HCT116 (cell line): Measurements from ENCODE around the gene CELA3A. TPM values are rescaled to one million over a fixed set of nuclear protein-coding genes. Genes with fewer than 3 reads are reported as not detected.

ENCODE experiments used
- ATAC-seq: fragments of 200-7000 bp; cut with Tn5 transposase; 2 replicates; pipeline ENCODE4 v1.9.1; 2020; ENCODE audit warnings: mild to moderate bottlenecking, moderate library complexity
- BruUV-seq: library from RNA; stranded (reverse); fragments of 400-500 nt; replicated peaks from 2 replicates; lab custom pipeline; 2021; lab: Mats Ljungman, UMichigan
- CTCF ChIA-PET: fragments of 300-600 bp; sonication (Branson Sonifier 250); formaldehyde crosslinking; loops from one replicate; lab custom pipeline; 2021; ENCODE audit warnings: antibody characterized with exemption; lab: Charles Lee
- POLR2A ChIA-PET: fragments of 300-600, 350-600 bp; sonication (Branson Sonifier 250); formaldehyde crosslinking; loops from one replicate; lab custom pipeline; 2021; ENCODE audit warnings: antibody characterized with exemption; lab: Charles Lee
- RAD21 ChIA-PET, 2 experiments: fragments of 300-600 bp; sonication (Branson Sonifier 250); formaldehyde crosslinking; loops; one replicate each; lab custom pipeline; 2023; ENCODE audit warnings: low total read pairs in 2 of 2; ENCODE audit not compliant: uncharacterized antibody in 2 of 2, unreplicated experiment in 2 of 2, low non-redundant PET in 1 of 2; lab: Charles Lee
- DNase-seq: peaks from one replicate; pipeline ENCODE4 v3.0.0-alpha.2; 2010; ENCODE audit warnings: low read depth, low spot score
- H2AFZ ChIP-seq: fragments of 200-600 bp; shearing (Covaris generic), sonication (generic); 2 replicates; pipeline ENCODE4 v1.6.1; 2017; ENCODE audit warnings: low read depth, mixed run types, mixed read lengths, antibody characterized with exemption, low read length; ENCODE audit not compliant: poor library complexity, severe bottlenecking
- H3K27ac ChIP-seq: 2 replicates; pipeline ENCODE4 v1.5.1; 2012; ENCODE audit warnings: low read depth, low read length
- H3K27me3 ChIP-seq: fragments of 200-600 bp; sonication (generic); 2 replicates; pipeline ENCODE4 v1.6.1; 2016; ENCODE audit warnings: mixed run types, low read length, mixed read lengths; ENCODE audit not compliant: insufficient read depth
- H3K36me3 ChIP-seq, 2 experiments: fragments of 200-500 bp in 1 of 2; fragments of 200-600 bp in 1 of 2; sonication (Bioruptor generic) in 1 of 2; sonication (generic) in 1 of 2; 2 replicates each; pipeline versions ENCODE4 v1.5.1 to v1.6.1; 2014 to 2016; ENCODE audit warnings: low read length in 2 of 2, inconsistent platforms in 1 of 2, mixed read lengths in 1 of 2, mixed run types in 1 of 2; ENCODE audit not compliant: insufficient read depth in 2 of 2, control insufficient read depth in 1 of 2
- H3K4me1 ChIP-seq, 2 experiments: fragments of 200-600 bp in 1 of 2; sonication (generic) in 1 of 2; 2 replicates each; pipeline versions ENCODE4 v1.5.1 to v1.6.1; 2012 to 2017; ENCODE audit warnings: low read length in 2 of 2, inconsistent platforms in 1 of 2, mild to moderate bottlenecking in 1 of 2, mixed read lengths in 1 of 2, mixed run types in 1 of 2, moderate library complexity in 1 of 2; ENCODE audit not compliant: insufficient read depth in 2 of 2, control insufficient read depth in 1 of 2
- H3K4me2 ChIP-seq: fragments of 200-600 bp; sonication (generic); 2 replicates; pipeline ENCODE4 v1.6.1; 2017; ENCODE audit warnings: mixed run types, low read length, mixed read lengths
- H3K4me3 ChIP-seq, 2 experiments: fragments of 200-600 bp in 1 of 2; sonication (generic) in 1 of 2; replicated peaks in 1 of 2; 2 replicates each; pipeline ENCODE4 v1.5.1; 2011 to 2016; ENCODE audit warnings: low read length in 2 of 2, control low read depth in 1 of 2, low read depth in 1 of 2, mild to moderate bottlenecking in 1 of 2, mixed read lengths in 1 of 2, mixed run types in 1 of 2
- H3K79me2 ChIP-seq: fragments of 200-600 bp; sonication (generic); 2 replicates; pipeline ENCODE4 v1.6.1; 2017; ENCODE audit warnings: mild to moderate bottlenecking, mixed run types, low read length, moderate library complexity, mixed read lengths; ENCODE audit not compliant: insufficient read depth
- H3K9ac ChIP-seq: fragments of 200-600 bp; sonication (generic); 2 replicates; pipeline ENCODE4 v1.6.1; 2016; ENCODE audit warnings: low read length, mixed read lengths
- H3K9me2 ChIP-seq: fragments of 200-600 bp; sonication (generic), shearing (Covaris generic); 2 replicates; pipeline ENCODE4 v1.6.1; 2017; ENCODE audit warnings: mixed run types, mild to moderate bottlenecking, moderate library complexity; ENCODE audit not compliant: insufficient read depth
- H3K9me3 ChIP-seq, 2 experiments: fragments of 200-500 bp in 1 of 2; fragments of 200-600 bp in 1 of 2; sonication (Bioruptor generic) in 1 of 2; sonication (generic) in 1 of 2; 2 replicates each; pipeline ENCODE4 v1.6.1; 2014 to 2017; ENCODE audit warnings: low read length in 2 of 2, mixed read lengths in 2 of 2, inconsistent platforms in 1 of 2, low read depth in 1 of 2, mild to moderate bottlenecking in 1 of 2, mixed run types in 1 of 2, moderate library complexity in 1 of 2; ENCODE audit not compliant: control insufficient read depth in 1 of 2, insufficient read depth in 1 of 2
- H4K20me1 ChIP-seq: fragments of 200-600 bp; sonication (generic), shearing (Covaris generic); 2 replicates; pipeline ENCODE4 v1.6.1; 2017; ENCODE audit warnings: mixed run types, mild to moderate bottlenecking, moderate library complexity; ENCODE audit not compliant: insufficient read depth
- EGR1 ChIP-seq: IDR thresholded peaks from 2 replicates; pipeline ENCODE4 v1.6.1; 2012; ENCODE audit warnings: low read depth
- RAD21 ChIP-seq: IDR thresholded peaks from 2 replicates; pipeline ENCODE4 v1.6.1; 2012; ENCODE audit warnings: low read depth, mild to moderate bottlenecking
- TCF7L2 ChIP-seq: IDR thresholded peaks from 2 replicates; pipeline ENCODE4 v1.7.0; 2011; ENCODE audit warnings: borderline replicate concordance, inconsistent platforms; ENCODE audit not compliant: insufficient read depth, insufficient read length; ENCODE audit errors: extremely low read depth
- intact Hi-C: fragments of 100-400 bp; cut with micrococcal nuclease; formaldehyde crosslinking; loops from 2 replicates; pipeline ENCODE4 v1.10.0; 2022
- total RNA-seq: library from RNA; stranded (reverse); gene quantifications from one replicate; pipeline ENCODE4 v1.2.1, GENCODE V29; 2021; ENCODE audit not compliant: unreplicated experiment
- TF ChIP-seq, protein P1 (sequence below): IDR thresholded peaks from 2 replicates; pipeline ENCODE4 v1.6.1; 2012; ENCODE audit warnings: low read depth
- TF ChIP-seq, protein P2 (sequence below): IDR thresholded peaks from 2 replicates; pipeline ENCODE4 v1.6.1; 2012
- TF ChIP-seq, protein P3 (sequence below), 3 experiments: fragments of 200-600 bp in 1 of 3; sonication (generic) in 1 of 3; IDR thresholded peaks in 2 of 3; conservative IDR thresholded peaks in 1 of 3; 2 replicates each; pipeline ENCODE4 v1.5.1; 2012 to 2017; ENCODE audit warnings: low read depth in 2 of 3, low read length in 2 of 3, antibody characterized with exemption in 1 of 3, borderline replicate concordance in 1 of 3, control low read depth in 1 of 3, mild to moderate bottlenecking in 1 of 3, mixed read lengths in 1 of 3, mixed run types in 1 of 3, moderate library complexity in 1 of 3; ENCODE audit not compliant: insufficient read depth in 1 of 3

CELA3A gene
- total RNA-seq, 1 experiment from 2014 or later, result 9.0 TPM

GRCh38 chr1:22025368-22026155 is 24.1 kb downstream of the CELA3A start (continued):
- TF ChIP-seq, protein P1, sequence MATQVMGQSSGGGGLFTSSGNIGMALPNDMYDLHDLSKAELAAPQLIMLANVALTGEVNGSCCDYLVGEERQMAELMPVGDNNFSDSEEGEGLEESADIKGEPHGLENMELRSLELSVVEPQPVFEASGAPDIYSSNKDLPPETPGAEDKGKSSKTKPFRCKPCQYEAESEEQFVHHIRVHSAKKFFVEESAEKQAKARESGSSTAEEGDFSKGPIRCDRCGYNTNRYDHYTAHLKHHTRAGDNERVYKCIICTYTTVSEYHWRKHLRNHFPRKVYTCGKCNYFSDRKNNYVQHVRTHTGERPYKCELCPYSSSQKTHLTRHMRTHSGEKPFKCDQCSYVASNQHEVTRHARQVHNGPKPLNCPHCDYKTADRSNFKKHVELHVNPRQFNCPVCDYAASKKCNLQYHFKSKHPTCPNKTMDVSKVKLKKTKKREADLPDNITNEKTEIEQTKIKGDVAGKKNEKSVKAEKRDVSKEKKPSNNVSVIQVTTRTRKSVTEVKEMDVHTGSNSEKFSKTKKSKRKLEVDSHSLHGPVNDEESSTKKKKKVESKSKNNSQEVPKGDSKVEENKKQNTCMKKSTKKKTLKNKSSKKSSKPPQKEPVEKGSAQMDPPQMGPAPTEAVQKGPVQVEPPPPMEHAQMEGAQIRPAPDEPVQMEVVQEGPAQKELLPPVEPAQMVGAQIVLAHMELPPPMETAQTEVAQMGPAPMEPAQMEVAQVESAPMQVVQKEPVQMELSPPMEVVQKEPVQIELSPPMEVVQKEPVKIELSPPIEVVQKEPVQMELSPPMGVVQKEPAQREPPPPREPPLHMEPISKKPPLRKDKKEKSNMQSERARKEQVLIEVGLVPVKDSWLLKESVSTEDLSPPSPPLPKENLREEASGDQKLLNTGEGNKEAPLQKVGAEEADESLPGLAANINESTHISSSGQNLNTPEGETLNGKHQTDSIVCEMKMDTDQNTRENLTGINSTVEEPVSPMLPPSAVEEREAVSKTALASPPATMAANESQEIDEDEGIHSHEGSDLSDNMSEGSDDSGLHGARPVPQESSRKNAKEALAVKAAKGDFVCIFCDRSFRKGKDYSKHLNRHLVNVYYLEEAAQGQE, result no peak
- no peak for TF ChIP-seq RAD21

- intact Hi-C loops, result no loop called here
- H3K4me1 ChIP-seq, result peaks cover 18 to 34% of the 10 kb centered on the region in 2 experiments
- TF ChIP-seq, protein P2, sequence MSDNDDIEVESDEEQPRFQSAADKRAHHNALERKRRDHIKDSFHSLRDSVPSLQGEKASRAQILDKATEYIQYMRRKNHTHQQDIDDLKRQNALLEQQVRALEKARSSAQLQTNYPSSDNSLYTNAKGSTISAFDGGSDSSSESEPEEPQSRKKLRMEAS, result no peak
- TF ChIP-seq EGR1 (no peak), TCF7L2 (no peak)
- TF ChIP-seq, protein P3, sequence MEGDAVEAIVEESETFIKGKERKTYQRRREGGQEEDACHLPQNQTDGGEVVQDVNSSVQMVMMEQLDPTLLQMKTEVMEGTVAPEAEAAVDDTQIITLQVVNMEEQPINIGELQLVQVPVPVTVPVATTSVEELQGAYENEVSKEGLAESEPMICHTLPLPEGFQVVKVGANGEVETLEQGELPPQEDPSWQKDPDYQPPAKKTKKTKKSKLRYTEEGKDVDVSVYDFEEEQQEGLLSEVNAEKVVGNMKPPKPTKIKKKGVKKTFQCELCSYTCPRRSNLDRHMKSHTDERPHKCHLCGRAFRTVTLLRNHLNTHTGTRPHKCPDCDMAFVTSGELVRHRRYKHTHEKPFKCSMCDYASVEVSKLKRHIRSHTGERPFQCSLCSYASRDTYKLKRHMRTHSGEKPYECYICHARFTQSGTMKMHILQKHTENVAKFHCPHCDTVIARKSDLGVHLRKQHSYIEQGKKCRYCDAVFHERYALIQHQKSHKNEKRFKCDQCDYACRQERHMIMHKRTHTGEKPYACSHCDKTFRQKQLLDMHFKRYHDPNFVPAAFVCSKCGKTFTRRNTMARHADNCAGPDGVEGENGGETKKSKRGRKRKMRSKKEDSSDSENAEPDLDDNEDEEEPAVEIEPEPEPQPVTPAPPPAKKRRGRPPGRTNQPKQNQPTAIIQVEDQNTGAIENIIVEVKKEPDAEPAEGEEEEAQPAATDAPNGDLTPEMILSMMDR (IDR thresholded peaks at IDR 0.05 in 2 of 3, conservative IDR thresholded peaks at IDR 0.05 in 1 of 3; ENCODE audit: borderline replicate concordance in 1 of 3, insufficient read depth in 1 of 3, low read depth in 2 of 3, low read length in 2 of 3), result no peak
- TF ChIP-seq, all 23 proteins: peak for 0
- Histone ChIP-seq H3K4me3 (peak overlapping the region in 1 of 2 experiments; percentile 87; a peak in 1 of 4 replicates), H2AFZ (no peak overlapping the region), H3K27me3 (no peaks in the 10 kb centered on the region), H3K9me2 (no peaks in the 10 kb centered on the region), H3K27ac (peak overlapping the region; percentile 99; the same call in 1 of the 2 replicates), H3K9ac (peak overlapping the region; percentile 97; the same call in 1 of the 2 replicates), H3K36me3 (no peaks in the 10 kb centered on the region), H3K9me3 (no peaks in the 10 kb centered on the region), H3K79me2 (peaks cover 8% of the 10 kb centered on the region; the same call in 1 of the 2 replicates), H3K4me2 (peak overlapping the region; percentile 86), H4K20me1 (no peaks in the 10 kb centered on the region)
- CTCF ChIA-PET, result no interaction called here
- POLR2A ChIA-PET, result no interaction called here
- ATAC-seq (no peak), DNase-seq (no peak)
- no TSS peak for BruUV-seq
- RAD21 ChIA-PET, result no interaction called here
Observed at GRCh38 chr1:22026924-22027289, 25.4 kb downstream of the CELA3A start.
